Gastroesophageal sphincter (tissue), 4 donors: ENCODE results near the gene MXI1. TPM values are rescaled to one million over a fixed set of nuclear protein-coding genes. Genes with fewer than 3 reads are reported as not detected.

Experiments used
- ATAC-seq: fragments of 150-250 bp; one replicate; pipeline ENCODE4 v1.9.1; 2016; ENCODE audit warnings: mild to moderate bottlenecking, moderate library complexity
- H3K27ac ChIP-seq, 4 donors: fragments of 200-600 bp; sonication (generic) in 3 of 4; 1 replicate in 3 of 4; 2 replicates in 1 of 4; pipeline ENCODE4 v1.5.1; 2016 to 2019
- H3K27me3 ChIP-seq: fragments of 200-600 bp; sonication (generic); one replicate; pipeline ENCODE4 v1.5.1; 2019
- H3K36me3 ChIP-seq, 2 donors: fragments of 200-600 bp; sonication (generic); one replicate each; pipeline ENCODE4 v1.5.1; 2019; ENCODE audit warnings: control low read depth in 1 of 2
- H3K4me1 ChIP-seq, 3 donors: fragments of 200-600 bp; sonication (generic); 1 replicate in 2 of 3; 2 replicates in 1 of 3; pipeline ENCODE4 v1.5.1; 2016 to 2019; ENCODE audit warnings: control low read depth in 2 of 3
- H3K4me3 ChIP-seq, 2 donors: fragments of 200-600 bp; sonication (generic); one replicate each; pipeline ENCODE4 v1.5.1; 2019; ENCODE audit warnings: mild to moderate bottlenecking in 1 of 2, moderate library complexity in 1 of 2
- H3K9me3 ChIP-seq, 3 donors: fragments of 200-600 bp; sonication (generic); one replicate each; pipeline ENCODE4 v1.5.1; 2017 to 2019; ENCODE audit warnings: control low read depth in 2 of 3
- EP300 ChIP-seq: sonication (generic); formaldehyde crosslinking; IDR thresholded peaks from one replicate; pipeline ENCODE4 v1.6.1; 2017; ENCODE audit warnings: antibody characterized with exemption, mild to moderate bottlenecking
- POLR2A ChIP-seq, 2 donors: fragments of 450-650 bp; IDR thresholded peaks; one replicate each; pipeline ENCODE4 v1.6.1; 2017; ENCODE audit warnings: antibody characterized with exemption in 2 of 2, mild to moderate bottlenecking in 2 of 2, moderate library complexity in 1 of 2
- POLR2AphosphoS5 ChIP-seq: sonication (generic); formaldehyde crosslinking; IDR thresholded peaks from one replicate; pipeline ENCODE4 v1.6.1; 2017; ENCODE audit warnings: antibody characterized with exemption
- WGBS, 2 donors: methylation state at CpG; one replicate each; pipeline ENCODE4 v1.1.5; 2018; ENCODE audit warnings: low coverage in 1 of 2; 5-methylcytosine and 5-hydroxymethylcytosine counted together
- total RNA-seq, 4 donors: library from RNA; depleted of rRNA; stranded (reverse); fragments of >200 nt; gene quantifications; one replicate each; pipeline ENCODE4 v1.1.0, GENCODE V29; 2016
- TF ChIP-seq, protein P1 (sequence below), 4 experiments: fragments of 200-600 bp in 2 of 4; fragments of 450-650 bp in 2 of 4; sonication (generic) in 1 of 4; IDR thresholded peaks; one replicate each; pipeline ENCODE4 v1.5.1; 2017 to 2019; ENCODE audit warnings: antibody characterized with exemption in 4 of 4, mild to moderate bottlenecking in 2 of 4, moderate library complexity in 2 of 4

Gene MXI1
- total RNA-seq, 4 donors from 2014 or later, result 103 to 279 (median 218) TPM

DNA sequence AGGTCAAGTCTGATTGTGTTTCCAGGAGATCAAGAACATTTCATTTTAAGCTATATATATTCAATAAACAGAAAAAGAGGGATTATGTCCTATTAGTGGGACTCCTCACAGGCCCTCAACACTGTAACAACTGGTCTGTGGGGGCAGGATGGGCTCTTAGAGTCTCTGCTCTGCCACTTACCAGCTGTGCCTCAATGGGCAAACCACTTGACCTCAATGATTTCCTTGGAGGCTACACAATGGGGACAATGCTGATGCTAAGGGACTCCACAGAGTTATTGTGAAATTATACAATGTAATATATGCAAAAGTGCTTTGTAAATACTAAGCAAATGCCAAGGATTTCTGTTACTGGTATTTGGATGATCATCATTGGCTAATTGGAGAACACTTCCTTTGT is 33.2 kb upstream of the MXI1 start:
- TF ChIP-seq, protein P1, sequence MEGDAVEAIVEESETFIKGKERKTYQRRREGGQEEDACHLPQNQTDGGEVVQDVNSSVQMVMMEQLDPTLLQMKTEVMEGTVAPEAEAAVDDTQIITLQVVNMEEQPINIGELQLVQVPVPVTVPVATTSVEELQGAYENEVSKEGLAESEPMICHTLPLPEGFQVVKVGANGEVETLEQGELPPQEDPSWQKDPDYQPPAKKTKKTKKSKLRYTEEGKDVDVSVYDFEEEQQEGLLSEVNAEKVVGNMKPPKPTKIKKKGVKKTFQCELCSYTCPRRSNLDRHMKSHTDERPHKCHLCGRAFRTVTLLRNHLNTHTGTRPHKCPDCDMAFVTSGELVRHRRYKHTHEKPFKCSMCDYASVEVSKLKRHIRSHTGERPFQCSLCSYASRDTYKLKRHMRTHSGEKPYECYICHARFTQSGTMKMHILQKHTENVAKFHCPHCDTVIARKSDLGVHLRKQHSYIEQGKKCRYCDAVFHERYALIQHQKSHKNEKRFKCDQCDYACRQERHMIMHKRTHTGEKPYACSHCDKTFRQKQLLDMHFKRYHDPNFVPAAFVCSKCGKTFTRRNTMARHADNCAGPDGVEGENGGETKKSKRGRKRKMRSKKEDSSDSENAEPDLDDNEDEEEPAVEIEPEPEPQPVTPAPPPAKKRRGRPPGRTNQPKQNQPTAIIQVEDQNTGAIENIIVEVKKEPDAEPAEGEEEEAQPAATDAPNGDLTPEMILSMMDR (IDR thresholded peaks at IDR 0.05), result no peak
- TF ChIP-seq POLR2A (IDR thresholded peaks at IDR 0.05) (no peak), POLR2AphosphoS5 (no peak), EP300 (no peak)
- no peak for ATAC-seq

GRCh38 chr10:110174816-110175215 is 32.6 kb upstream of the MXI1 start:
- peaks cover 0 to 12% (median 6%) of the 10 kb centered on the region in 3 donors for H3K4me1 ChIP-seq
- ATAC-seq, result no peak
- 98 to 100% methylated on average over 1 to 5 of the region's 5 CpGs for WGBS, 2 donors
- H3K36me3 ChIP-seq, result no peaks in the 10 kb centered on the region
- H3K27me3 ChIP-seq, result peaks cover 16% of the 10 kb centered on the region
- H3K27ac ChIP-seq, result no peak overlapping the region
- TF ChIP-seq POLR2A (IDR thresholded peaks at IDR 0.05), result no peak
- TF ChIP-seq, protein P1 (IDR thresholded peaks at IDR 0.05), result no peak
- no peak for TF ChIP-seq EP300
- no peak for TF ChIP-seq POLR2AphosphoS5
- no peaks in the 10 kb centered on the region for H3K9me3 ChIP-seq
- no peak overlapping the region for H3K4me3 ChIP-seq

More for the DNA sequence above, 33.2 kb upstream of the MXI1 start:
- Histone ChIP-seq H3K4me3 (no peak overlapping the region), H3K36me3 (no peaks in the 10 kb centered on the region), H3K9me3 (no peaks in the 10 kb centered on the region), H3K27ac (no peak overlapping the region), H3K27me3 (peaks cover 22% of the 10 kb centered on the region), H3K4me1 (peaks cover 0 to 12% (median 6%) of the 10 kb centered on the region in 3 donors)

DNA sequence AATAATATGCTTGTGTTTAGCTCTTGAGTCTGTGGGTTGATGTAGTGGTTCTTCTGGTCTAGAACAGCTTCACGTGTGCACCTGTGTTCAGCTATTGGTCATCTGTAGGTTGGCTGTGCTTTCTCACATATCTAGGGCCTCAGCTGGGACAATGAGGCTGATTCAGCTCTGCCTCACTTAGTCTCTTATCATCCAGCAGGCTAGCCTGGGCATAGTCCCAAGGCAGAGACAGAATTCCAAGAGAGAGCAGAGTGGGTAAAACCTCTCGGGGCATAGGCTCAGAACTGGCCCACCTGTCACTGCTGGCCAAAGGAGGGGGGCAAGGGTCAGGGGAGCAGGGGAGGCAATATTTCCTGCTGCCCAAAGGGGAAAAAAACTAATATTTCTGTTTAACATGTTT is 32.0 kb upstream of the MXI1 start:
- H3K36me3 ChIP-seq, result no peaks in the 10 kb centered on the region
- no peak overlapping the region for H3K4me3 ChIP-seq
- no peak overlapping the region for H3K27ac ChIP-seq
- no peaks in the 10 kb centered on the region for H3K9me3 ChIP-seq
- 93% methylated on average over 2 of the region's 2 CpGs; no CpG with 5 or more reads in 1 of the 2 donors for WGBS, 2 donors
- TF ChIP-seq, protein P1 (IDR thresholded peaks at IDR 0.05), result no peak
- TF ChIP-seq POLR2A (IDR thresholded peaks at IDR 0.05) (no peak), POLR2AphosphoS5 (no peak), EP300 (no peak)
- no peak for ATAC-seq
- H3K27me3 ChIP-seq, result peaks cover 12% of the 10 kb centered on the region
- peaks cover 0 to 6% (median 2%) of the 10 kb centered on the region in 3 donors for H3K4me1 ChIP-seq

DNA sequence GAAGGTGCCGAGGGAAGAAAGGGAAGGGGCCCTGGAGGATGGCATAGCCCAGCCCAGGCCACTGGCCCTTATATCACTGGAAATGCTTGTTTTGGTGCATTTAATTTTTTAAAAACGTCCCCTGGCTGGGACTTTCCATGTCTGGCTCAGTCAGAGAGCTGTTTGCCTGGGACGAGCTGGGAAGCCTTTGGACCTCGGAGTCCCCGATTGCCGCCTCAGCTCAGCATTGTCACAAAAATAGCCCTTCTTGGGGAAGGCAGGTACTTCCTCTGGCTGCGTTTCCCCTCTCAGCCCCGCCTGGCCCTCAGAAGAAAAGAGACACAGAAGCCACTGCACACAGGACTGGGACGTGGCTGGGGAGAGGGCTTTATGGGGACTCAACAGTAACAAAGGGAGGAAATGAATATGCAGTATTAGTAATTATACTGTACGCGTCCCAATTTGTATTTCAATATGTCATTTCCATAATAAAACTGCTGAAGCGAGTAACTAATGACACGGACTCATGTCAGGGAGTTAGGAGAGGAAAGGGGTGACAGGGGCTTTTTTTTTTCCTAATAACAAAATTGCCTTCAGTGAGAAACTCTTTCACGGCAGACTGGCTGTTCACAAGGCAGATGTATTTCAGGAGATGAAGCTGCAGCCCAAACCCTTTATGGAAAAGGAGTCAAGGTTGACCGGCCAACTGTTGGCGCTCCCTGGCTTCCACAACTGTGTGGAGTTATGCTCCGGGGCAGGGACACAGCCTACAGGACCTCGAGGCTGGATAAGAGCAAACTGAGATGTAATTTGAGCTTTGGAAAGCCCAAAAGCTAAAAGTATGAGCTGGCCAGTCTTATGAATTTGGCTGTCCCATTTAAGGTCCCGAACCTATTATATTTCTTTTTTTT is 31.0 kb upstream of the MXI1 start:
- Histone ChIP-seq H3K27me3 (peaks cover 5% of the 10 kb centered on the region), H3K4me3 (no peak overlapping the region), H3K4me1 (no peaks in the 10 kb centered on the region), H3K27ac (peak overlapping the region in 1 of 4 donors; percentile 6), H3K36me3 (no peaks in the 10 kb centered on the region), H3K9me3 (no peaks in the 10 kb centered on the region)
- TF ChIP-seq EP300 (no peak), POLR2A (IDR thresholded peaks at IDR 0.05) (no peak), POLR2AphosphoS5 (no peak)
- TF ChIP-seq, protein P1 (IDR thresholded peaks at IDR 0.05), result no peak
- ATAC-seq, result no peak
- 45 to 49% methylated on average over 10 to 12 of the region's 19 CpGs for WGBS, 2 donors

DNA sequence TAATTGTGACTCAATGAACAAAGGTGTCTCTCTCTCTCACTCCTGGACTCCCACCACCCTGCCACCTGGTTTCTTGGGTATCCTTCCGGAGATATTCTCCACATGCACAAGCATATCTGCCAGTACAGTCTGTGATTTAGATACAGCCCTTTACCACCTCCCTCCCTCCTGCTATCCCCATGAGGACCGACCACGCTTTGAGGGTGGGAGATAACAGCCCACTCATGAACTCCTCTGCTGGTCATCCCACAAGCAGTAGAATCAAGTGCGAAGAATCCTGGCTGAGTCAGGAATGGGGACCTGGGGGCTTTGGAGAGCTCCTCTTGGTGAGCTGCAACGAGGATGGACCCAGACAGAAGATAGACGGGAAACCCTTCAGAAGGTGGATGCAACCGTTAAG is 28.2 kb upstream of the MXI1 start:
- H3K4me3 ChIP-seq, result no peak overlapping the region
- no peak overlapping the region for H3K27ac ChIP-seq
- no peaks in the 10 kb centered on the region for H3K4me1 ChIP-seq
- H3K27me3 ChIP-seq, result no peaks in the 10 kb centered on the region
- no peak for ATAC-seq
- 80 to 90% methylated on average over 3 to 6 of the region's 7 CpGs for WGBS, 2 donors
- H3K36me3 ChIP-seq, result no peaks in the 10 kb centered on the region
- TF ChIP-seq POLR2AphosphoS5, result no peak
- TF ChIP-seq EP300, result no peak
- TF ChIP-seq, protein P1 (IDR thresholded peaks at IDR 0.05), result no peak
- no peaks in the 10 kb centered on the region for H3K9me3 ChIP-seq
